ENCODE measurements around the gene OR1C1. TPM values are rescaled to one million over a fixed set of nuclear protein-coding genes. Genes with fewer than 3 reads are reported as not detected.
"Not testable (repeated sequence)": the region's sequence is repeated elsewhere in the genome, so short reads cannot be mapped to it uniquely, and the experiment has no call there.

The OR1C1 gene
- total RNA-seq, 4 donors from 2014 or later: not detected

DNA sequence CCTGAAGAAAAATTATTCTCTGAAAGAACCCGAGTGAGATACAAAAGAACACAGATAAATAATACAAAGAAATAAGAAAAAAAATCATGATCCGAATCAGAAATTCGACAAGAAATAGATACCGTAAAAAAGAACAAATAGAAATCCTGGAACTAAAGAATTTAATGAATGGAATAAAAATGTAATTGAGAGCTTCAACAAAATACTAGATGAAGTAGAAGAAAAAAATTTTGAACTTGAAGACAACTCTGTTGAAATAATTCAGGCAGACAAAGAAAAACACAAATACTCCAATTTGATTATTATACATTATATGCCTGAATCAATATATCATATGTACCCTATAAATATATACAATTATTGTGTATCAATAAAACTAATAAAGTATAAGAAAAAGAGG, 39.1 kb downstream of the OR1C1 start:
- intact Hi-C loops (cut with DNase I; ENCODE audit: low total_unique reads): no loop called here
- TF ChIP-seq POLR2A (IDR thresholded peaks at IDR 0.05): no peak
- TF ChIP-seq, protein P1, sequence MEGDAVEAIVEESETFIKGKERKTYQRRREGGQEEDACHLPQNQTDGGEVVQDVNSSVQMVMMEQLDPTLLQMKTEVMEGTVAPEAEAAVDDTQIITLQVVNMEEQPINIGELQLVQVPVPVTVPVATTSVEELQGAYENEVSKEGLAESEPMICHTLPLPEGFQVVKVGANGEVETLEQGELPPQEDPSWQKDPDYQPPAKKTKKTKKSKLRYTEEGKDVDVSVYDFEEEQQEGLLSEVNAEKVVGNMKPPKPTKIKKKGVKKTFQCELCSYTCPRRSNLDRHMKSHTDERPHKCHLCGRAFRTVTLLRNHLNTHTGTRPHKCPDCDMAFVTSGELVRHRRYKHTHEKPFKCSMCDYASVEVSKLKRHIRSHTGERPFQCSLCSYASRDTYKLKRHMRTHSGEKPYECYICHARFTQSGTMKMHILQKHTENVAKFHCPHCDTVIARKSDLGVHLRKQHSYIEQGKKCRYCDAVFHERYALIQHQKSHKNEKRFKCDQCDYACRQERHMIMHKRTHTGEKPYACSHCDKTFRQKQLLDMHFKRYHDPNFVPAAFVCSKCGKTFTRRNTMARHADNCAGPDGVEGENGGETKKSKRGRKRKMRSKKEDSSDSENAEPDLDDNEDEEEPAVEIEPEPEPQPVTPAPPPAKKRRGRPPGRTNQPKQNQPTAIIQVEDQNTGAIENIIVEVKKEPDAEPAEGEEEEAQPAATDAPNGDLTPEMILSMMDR (IDR thresholded peaks at IDR 0.05): no peak
- H3K4me3 ChIP-seq (ENCODE audit: low read depth, poor library complexity, severe bottlenecking): no peak overlapping the region
- DNase-seq (ENCODE audit: low spot score in 2 of 2): no peak
- whole genome bisulfite sequencing, 2 donors: 88 to 90% methylated on average over 4 of the region's 4 CpGs

DNA sequence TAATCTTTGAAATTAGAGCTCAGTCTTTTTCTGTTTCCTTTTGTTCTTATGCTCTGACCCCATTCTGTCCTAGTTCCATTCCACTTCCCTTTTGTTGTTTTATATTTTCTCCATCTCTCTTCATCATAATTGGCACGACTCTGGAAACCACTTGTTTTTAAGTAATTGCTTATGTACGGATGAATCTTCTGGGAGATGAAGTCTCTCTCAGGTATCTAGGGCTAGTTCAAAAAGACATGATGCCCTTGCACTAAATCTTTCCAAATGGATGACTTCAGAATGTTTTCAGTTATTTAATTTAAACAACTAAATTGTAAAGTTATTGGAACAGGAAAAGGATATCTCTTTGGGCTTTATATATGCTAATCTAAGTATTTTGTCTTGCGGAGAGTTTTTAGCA, 43.8 kb downstream of the OR1C1 start, which contains the start of gene OR6F1:
TSS of gene OR6F1 (minus strand) at position 101 of the 400 bp plus-strand sequence. CDS start 3,891 bp downstream, outside the sequence.
- 77 to 87% methylated on average over 3 of the region's 3 CpGs for WGBS, 2 donors
- intact Hi-C loops (cut with DNase I; ENCODE audit: low total_unique reads): no loop called here

DNA sequence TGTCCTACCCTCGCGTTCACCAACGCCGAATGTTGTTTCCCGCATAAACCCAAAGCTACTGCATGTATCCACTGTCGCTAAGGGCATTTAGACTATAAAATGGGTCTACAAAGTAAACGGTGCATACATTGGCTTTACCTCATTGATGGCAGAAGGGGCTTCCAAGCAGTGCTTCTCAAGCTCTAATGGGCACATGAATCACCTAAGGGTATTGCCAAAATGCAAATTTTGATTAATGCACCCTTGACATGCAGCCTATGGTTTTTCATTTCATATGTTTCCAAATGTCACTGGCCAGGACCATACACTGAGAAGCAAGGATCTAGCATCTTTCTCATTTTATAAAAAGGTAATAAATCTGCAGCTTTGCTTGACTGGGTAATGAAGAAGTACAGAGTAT, 46.6 kb downstream of the OR1C1 start:
- WGBS, 2 donors: 93 to 94% methylated on average over 7 of the region's 7 CpGs
- TF ChIP-seq, protein P1 (IDR thresholded peaks at IDR 0.05): no peak
- TF ChIP-seq POLR2A (IDR thresholded peaks at IDR 0.05): no peak

More for the DNA sequence above, 43.8 kb downstream of the OR1C1 start, which contains the start of gene OR6F1:
- H3K4me3 ChIP-seq (ENCODE audit: low read depth, poor library complexity, severe bottlenecking): no peak within 1 kb of the TSS
- DNase-seq (ENCODE audit: low spot score in 2 of 2): no peak
- TF ChIP-seq, protein P1 (IDR thresholded peaks at IDR 0.05): no peak
- TF ChIP-seq POLR2A (IDR thresholded peaks at IDR 0.05): no peak

DNA sequence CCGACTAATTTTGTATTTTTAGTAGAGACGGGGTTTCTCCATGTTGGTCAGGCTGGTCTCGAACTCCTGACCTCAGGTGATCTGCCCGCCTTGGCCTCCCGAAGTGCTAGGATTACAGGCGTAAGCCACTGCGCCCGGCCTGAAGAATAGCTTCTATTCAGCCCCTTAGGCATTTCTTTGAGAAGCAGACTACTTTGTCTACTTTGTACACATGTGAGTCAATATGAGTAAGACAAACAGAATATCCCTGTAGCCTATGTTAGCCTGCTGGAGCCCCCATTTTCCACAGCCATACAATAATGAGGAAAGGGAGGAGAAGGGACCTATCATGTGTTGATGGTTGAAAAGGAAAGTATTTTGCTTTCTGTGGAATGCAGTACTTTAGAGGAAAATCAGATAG, 49.7 kb downstream of the OR1C1 start:
- DNase-seq (ENCODE audit: low spot score in 2 of 2); intact Hi-C loops (cut with DNase I; ENCODE audit: low total_unique reads); H3K4me3 ChIP-seq (ENCODE audit: low read depth, poor library complexity, severe bottlenecking): not testable (repeated sequence)
- 92 to 94% methylated on average over 8 of the region's 8 CpGs for WGBS, 2 donors

More for the DNA sequence above, 46.6 kb downstream of the OR1C1 start:
- H3K4me3 ChIP-seq (ENCODE audit: low read depth, poor library complexity, severe bottlenecking): no peak overlapping the region
- intact Hi-C loops (cut with DNase I; ENCODE audit: low total_unique reads): no loop called here
- no peak for DNase-seq (ENCODE audit: low spot score in 2 of 2)

Other genes starting within 250 kb of the OR1C1 start
- gene OR2C3, start 224.1 kb downstream of the OR1C1 start, total RNA-seq: not detected
- gene GCSAML, start 211.4 kb downstream of the OR1C1 start, total RNA-seq: under 1 TPM in 3 of 4 donors, not detected in 1; 0.08 to 0.32 (median 0.10) TPM
- not detected for gene OR2G2, start 172.2 kb downstream of the OR1C1 start, total RNA-seq
- gene OR2G3, start 155.0 kb downstream of the OR1C1 start, total RNA-seq: not detected
- gene OR13G1, start 80.8 kb downstream of the OR1C1 start, total RNA-seq: not detected
- not detected for gene OR6F1, start 43.9 kb downstream of the OR1C1 start, total RNA-seq
- gene OR14K1, start 21.9 kb downstream of the OR1C1 start, total RNA-seq: not detected
- gene OR14A2, start 12.4 kb downstream of the OR1C1 start, total RNA-seq: not detected
- not detected for gene OR14A16, start 63.6 kb upstream of the OR1C1 start, total RNA-seq
- not detected for gene OR11L1, start 81.3 kb upstream of the OR1C1 start, total RNA-seq
- 1 to 10 TPM in 2 of 4 donors, under 1 TPM in 2; 0.29 to 8.6 (median 2.0) TPM for gene TRIM58, start 96.6 kb upstream of the OR1C1 start, total RNA-seq
- gene OR2W3, start 135.0 kb upstream of the OR1C1 start, total RNA-seq: 1 to 10 TPM in 1 of 4 donors, under 1 TPM in 1, not detected in 2; 0.36 to 2.6 TPM
- 1 to 10 TPM in 1 of 4 donors, not detected in 3; 4.3 TPM for gene OR2T8, start 159.7 kb upstream of the OR1C1 start, total RNA-seq
- not detected for gene OR2AJ1, start 164.3 kb upstream of the OR1C1 start, total RNA-seq
- not detected for gene OR2L8, start 188.3 kb upstream of the OR1C1 start, total RNA-seq
- gene OR2AK2, start 204.7 kb upstream of the OR1C1 start, total RNA-seq: not detected